BJ (cell line): Measurements from ENCODE around the gene CFAP73. TPM values are rescaled to one million over a fixed set of nuclear protein-coding genes. Genes with fewer than 3 reads are reported as not detected.

ENCODE experiments used
- CTCF ChIA-PET: fragments of 350-600 bp; formaldehyde crosslinking; extraction: SDS; loops from one replicate; lab custom pipeline; 2021; ENCODE audit warnings: antibody characterized with exemption, inconsistent platforms; lab: Yijun Ruan, JAX
- POLR2A ChIA-PET: fragments of 300-600 bp; sonication (Branson Sonifier 250); formaldehyde crosslinking; extraction: SDS; loops from one replicate; lab custom pipeline; 2021; ENCODE audit warnings: antibody characterized with exemption; lab: Charles Lee
- DNase-seq: peaks from one replicate; pipeline ENCODE4 v3.0.0-alpha.2; 2011; ENCODE audit warnings: low read depth
- H3K27me3 ChIP-seq: 2 replicates; pipeline ENCODE4 v1.6.0; 2011; ENCODE audit warnings: low read length; ENCODE audit not compliant: control insufficient read depth, insufficient read depth
- H3K36me3 ChIP-seq: 2 replicates; pipeline ENCODE4 v1.5.1; 2011; ENCODE audit warnings: low read length; ENCODE audit not compliant: control insufficient read depth, insufficient read depth
- H3K4me3 ChIP-seq: 2 replicates; pipeline ENCODE4 v1.5.1; 2011; ENCODE audit warnings: low read depth, mild to moderate bottlenecking, control low read depth, low read length
- polyA plus RNA-seq: library from polyadenylated mRNA; depleted of rRNA; stranded (reverse); fragments of >200 nt; gene quantifications from 2 replicates; pipeline ENCODE4 v1.2.3, GENCODE V29; 2011
- TF ChIP-seq, protein P1 (sequence below): IDR thresholded peaks from 2 replicates; pipeline ENCODE4 v1.5.1; 2011; ENCODE audit warnings: low read depth, mild to moderate bottlenecking, control low read depth, inconsistent platforms, low read length, moderate library complexity; ENCODE audit not compliant: insufficient read depth

Gene CFAP73
- polyA plus RNA-seq, 1 experiment: not detected

DNA sequence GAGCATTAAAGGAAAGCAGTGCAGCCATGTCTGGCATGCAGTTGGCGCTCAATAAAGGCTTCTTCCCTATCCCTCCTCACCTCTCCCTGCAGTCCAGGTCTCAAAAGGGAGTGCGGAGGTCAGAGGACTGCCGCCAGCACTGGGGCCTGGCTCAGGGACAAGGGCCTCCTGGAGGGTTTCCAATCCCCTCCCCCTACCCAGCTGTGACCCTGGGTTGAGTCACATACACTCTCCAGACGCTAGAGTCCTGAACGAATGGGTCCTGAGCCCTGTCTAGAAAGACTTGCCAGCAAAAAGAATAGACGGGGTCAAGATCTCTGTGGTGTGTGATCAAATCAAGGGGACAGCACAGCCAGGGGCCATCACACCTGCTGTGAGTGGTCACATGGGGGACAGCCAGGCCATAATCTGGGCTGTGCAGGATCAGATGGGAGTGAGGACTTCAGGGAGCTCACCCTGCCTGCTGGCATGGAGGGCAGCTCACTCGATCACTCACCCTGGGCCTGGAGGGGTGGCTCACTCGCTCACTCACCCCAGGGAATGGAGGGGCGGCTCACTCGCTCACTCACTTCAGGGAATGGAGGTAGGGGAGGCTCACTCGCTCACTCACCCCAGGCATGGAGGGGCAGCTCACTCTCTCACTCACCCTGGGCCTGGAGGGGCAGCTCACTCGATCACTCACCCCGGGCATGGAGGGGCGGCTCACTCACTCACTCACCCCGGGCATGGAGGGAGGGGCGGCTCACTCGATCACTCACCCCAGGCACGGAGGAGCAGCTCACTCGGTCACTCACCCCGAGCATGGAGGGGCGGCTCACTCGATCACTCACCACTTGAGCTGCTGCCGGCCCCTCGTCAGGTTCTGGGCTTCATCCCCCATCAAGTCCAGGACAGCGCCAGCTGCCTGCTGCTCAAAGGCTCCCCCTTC is 12.8 kb downstream of the CFAP73 start:
- ChIA-PET POLR2A (no interaction called here), CTCF (interaction anchor here (2.3 to 4.3 kb wide), 2 partner anchors 9 to 10 kb away, joined by 8 to 27 read pairs; no protein-coding TSS in a partner anchor)
- DNase-seq: no peak
- Histone ChIP-seq H3K4me3 (no peak overlapping the region), H3K36me3 (peaks cover 47% of the 10 kb centered on the region), H3K27me3 (no peaks in the 10 kb centered on the region)
- TF ChIP-seq, protein P1, sequence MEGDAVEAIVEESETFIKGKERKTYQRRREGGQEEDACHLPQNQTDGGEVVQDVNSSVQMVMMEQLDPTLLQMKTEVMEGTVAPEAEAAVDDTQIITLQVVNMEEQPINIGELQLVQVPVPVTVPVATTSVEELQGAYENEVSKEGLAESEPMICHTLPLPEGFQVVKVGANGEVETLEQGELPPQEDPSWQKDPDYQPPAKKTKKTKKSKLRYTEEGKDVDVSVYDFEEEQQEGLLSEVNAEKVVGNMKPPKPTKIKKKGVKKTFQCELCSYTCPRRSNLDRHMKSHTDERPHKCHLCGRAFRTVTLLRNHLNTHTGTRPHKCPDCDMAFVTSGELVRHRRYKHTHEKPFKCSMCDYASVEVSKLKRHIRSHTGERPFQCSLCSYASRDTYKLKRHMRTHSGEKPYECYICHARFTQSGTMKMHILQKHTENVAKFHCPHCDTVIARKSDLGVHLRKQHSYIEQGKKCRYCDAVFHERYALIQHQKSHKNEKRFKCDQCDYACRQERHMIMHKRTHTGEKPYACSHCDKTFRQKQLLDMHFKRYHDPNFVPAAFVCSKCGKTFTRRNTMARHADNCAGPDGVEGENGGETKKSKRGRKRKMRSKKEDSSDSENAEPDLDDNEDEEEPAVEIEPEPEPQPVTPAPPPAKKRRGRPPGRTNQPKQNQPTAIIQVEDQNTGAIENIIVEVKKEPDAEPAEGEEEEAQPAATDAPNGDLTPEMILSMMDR: no peak

DNA sequence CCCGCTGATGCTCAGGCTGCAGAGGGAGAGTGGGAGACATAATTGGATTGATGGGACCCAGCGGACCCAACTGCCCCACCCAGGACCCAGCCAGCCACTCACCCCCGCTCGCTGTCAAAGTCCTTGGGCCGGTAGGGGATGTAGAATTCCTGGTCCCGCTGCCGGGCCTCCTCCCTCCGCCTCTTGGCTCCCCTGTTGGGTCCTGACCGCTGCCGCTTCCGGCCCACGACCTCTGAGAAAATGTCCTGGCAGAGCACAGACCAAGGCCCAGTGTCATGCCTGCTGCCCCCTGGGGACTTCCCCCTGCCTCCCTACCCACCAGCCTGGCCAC is 13.5 kb downstream of the CFAP73 start:
- Histone ChIP-seq H3K36me3 (peaks cover 50% of the 10 kb centered on the region), H3K27me3 (no peaks in the 10 kb centered on the region), H3K4me3 (no peak overlapping the region)
- POLR2A ChIA-PET: no interaction called here
- DNase-seq: no peak
- TF ChIP-seq, protein P1: no peak
- CTCF ChIA-PET: interaction anchor here (2.3 to 4.3 kb wide), 2 partner anchors 9 to 10 kb away, joined by 8 to 27 read pairs; no protein-coding TSS in a partner anchor

DNA sequence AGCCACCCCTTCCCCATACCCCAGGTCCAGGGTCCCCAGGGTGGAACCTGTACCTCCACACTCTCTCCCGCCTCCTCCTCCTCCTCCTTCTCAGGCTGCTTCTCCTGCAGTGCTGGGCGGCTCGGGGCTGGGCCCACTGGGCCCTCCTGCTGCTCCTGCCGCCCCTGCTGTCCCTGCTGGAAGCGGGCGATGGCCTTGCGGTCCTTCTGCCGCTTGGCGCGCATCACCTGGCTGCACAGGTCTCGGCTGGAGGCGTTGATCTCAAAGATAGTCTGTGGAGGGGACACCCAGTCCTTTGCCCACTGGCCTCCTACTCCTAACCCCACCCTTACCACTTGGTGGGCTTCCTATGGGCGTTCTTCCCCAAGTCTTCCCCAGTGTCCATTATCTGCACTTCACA is 14.5 kb downstream of the CFAP73 start:
- CTCF ChIA-PET: interaction anchor here (2.3 to 4.3 kb wide), 3 partner anchors 9 to 10 kb away, joined by 8 to 27 read pairs (median 19); no protein-coding TSS in a partner anchor
- TF ChIP-seq, protein P1: no peak
- Histone ChIP-seq H3K27me3 (no peaks in the 10 kb centered on the region), H3K4me3 (no peak overlapping the region), H3K36me3 (peaks cover 48% of the 10 kb centered on the region)
- DNase-seq: no peak
- POLR2A ChIA-PET: no interaction called here

DNA sequence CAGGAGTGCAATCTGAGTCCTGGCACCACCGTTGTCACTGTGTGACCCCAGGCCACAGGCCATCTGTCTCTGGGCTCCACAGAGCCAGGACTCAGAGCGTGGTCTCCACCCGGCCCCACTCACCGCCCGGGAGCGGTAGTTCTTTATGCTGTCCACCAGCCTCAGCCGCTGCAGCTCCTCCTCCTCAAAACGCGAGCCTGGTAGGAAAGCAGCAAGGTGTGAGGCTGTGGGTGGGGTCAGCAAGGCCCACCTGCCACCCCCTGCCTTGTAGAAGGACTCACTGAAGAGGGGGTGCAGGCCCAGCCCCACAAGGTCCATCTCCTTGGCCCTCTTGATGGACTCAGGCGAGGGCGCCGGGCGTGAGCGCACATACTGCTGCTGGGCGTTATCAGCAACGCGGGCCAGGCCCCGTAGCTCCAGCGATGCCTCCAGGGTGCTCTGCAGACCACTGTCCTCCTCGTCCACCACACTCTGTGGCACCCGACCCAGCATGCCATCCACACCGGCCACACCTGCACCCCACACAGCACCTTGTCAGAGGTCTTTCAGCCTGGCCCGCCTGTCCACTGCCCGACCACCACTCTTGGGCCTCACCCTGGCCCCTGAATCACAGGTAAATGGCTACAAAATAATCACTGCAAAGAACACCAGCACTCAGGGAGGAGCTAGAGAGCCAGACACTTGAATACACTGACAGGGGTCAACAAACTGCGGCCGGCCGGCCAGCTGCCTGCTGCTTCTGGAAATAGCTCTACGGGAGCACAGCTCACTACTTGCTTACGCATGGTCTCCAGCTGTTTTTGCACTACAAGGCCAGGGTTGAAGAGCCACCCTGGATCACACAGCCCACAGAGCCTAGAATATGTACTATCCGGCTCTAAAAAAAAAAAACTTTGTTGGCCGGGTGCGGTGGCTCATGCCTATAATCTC is 16.3 kb downstream of the CFAP73 start:
- peaks cover 46% of the 10 kb centered on the region for H3K36me3 ChIP-seq
- DNase-seq: no peak
- no peak overlapping the region for H3K4me3 ChIP-seq
- TF ChIP-seq, protein P1: no peak
- CTCF ChIA-PET: interaction anchor here (0.6 to 2.4 kb wide), 3 partner anchors 8 to 16 kb away, joined by 4 to 19 read pairs (median 4); no protein-coding TSS in a partner anchor
- no peaks in the 10 kb centered on the region for H3K27me3 ChIP-seq
- POLR2A ChIA-PET: interaction anchor here (0.6 kb wide), 1 partner anchor 180 kb away, joined by 10 read pairs; no protein-coding TSS in a partner anchor
